ENCODE data around the gene MYO1F.
"Not testable (repeated sequence)": the region's sequence is repeated elsewhere in the genome, so short reads cannot be mapped to it uniquely, and the experiment has no call there.

The MYO1F gene

GRCh38 chr19:8571006-8571411, 6.2 kb downstream of the MYO1F start:
- TF ChIP-seq ZNF384 (IDR thresholded peaks at IDR 0.05) (no peak), FOXK2 (IDR thresholded peaks at IDR 0.05) (no peak), BHLHE40 (IDR thresholded peaks at IDR 0.05; ENCODE audit: borderline replicate concordance) (no peak), FOXM1 (IDR thresholded peaks at IDR 0.05; ENCODE audit: borderline replicate concordance) (no peak), TARDBP (IDR thresholded peaks at IDR 0.05) (no peak), L3MBTL2 (conservative IDR thresholded peaks at IDR 0.05) (no peak), LEF1 (IDR thresholded peaks at IDR 0.05; ENCODE audit: borderline replicate concordance) (no peak), FOXA1 (IDR thresholded peaks at IDR 0.05) (no peak), PKNOX1 (IDR thresholded peaks at IDR 0.05) (no peak), SP1 (IDR thresholded peaks at IDR 0.05) (no peak), ELF4 (IDR thresholded peaks at IDR 0.05) (no peak)
- no peak for DNase-seq (ENCODE audit: extremely low spot score)
- ChIA-PET POLR2A (no interaction called here), CTCF (interaction anchor here (1.2 kb wide), 1 partner anchor 10 kb away, joined by 9 read pairs; no protein-coding TSS in a partner anchor)

- no peak for TF ChIP-seq HDGF (IDR thresholded peaks at IDR 0.05; ENCODE audit: borderline replicate concordance)
- no peak for TF ChIP-seq SUZ12 (IDR thresholded peaks at IDR 0.05)
- no peak for DNase-seq (ENCODE audit: extremely low spot score)
- ChIA-PET CTCF (interaction anchor here (1.4 kb wide), 1 partner anchor 12 kb away, joined by 4 read pairs; no protein-coding TSS in a partner anchor), POLR2A (interaction anchor here (0.5 kb wide), 1 partner anchor 177 kb away, joined by 3 read pairs; no protein-coding TSS in a partner anchor)
Observed at GRCh38 chr19:8569066-8569771, 8.0 kb downstream of the MYO1F start.

- no peak for DNase-seq (ENCODE audit: extremely low spot score)
- TF ChIP-seq FOXA1 (IDR thresholded peaks at IDR 0.05) (no peak), SUZ12 (IDR thresholded peaks at IDR 0.05) (no peak), BHLHE40 (IDR thresholded peaks at IDR 0.05; ENCODE audit: borderline replicate concordance) (no peak), ELF4 (IDR thresholded peaks at IDR 0.05) (no peak), ZNF384 (IDR thresholded peaks at IDR 0.05) (no peak), HDGF (IDR thresholded peaks at IDR 0.05; ENCODE audit: borderline replicate concordance) (no peak), L3MBTL2 (conservative IDR thresholded peaks at IDR 0.05) (no peak), FOXK2 (IDR thresholded peaks at IDR 0.05) (no peak), FOXM1 (IDR thresholded peaks at IDR 0.05; ENCODE audit: borderline replicate concordance) (no peak)
- ChIA-PET POLR2A (interaction anchor here (1.0 kb wide), 1 partner anchor 61 kb away, joined by 3 read pairs; no protein-coding TSS in a partner anchor), CTCF (interaction anchor here (1.4 kb wide), 1 partner anchor 13 kb away, joined by 9 read pairs; no protein-coding TSS in a partner anchor)
Observed at GRCh38 chr19:8567522-8568172, 9.6 kb downstream of the MYO1F start.

- DNase-seq (ENCODE audit: extremely low spot score): no peak
- TF ChIP-seq ARNT (IDR thresholded peaks at IDR 0.05): no peak
- TF ChIP-seq HDGF (IDR thresholded peaks at IDR 0.05; ENCODE audit: borderline replicate concordance): no peak
- TF ChIP-seq NFRKB (IDR thresholded peaks at IDR 0.05): no peak
- no peak for TF ChIP-seq LEF1 (IDR thresholded peaks at IDR 0.05; ENCODE audit: borderline replicate concordance)
- TF ChIP-seq ELF4 (IDR thresholded peaks at IDR 0.05): no peak
- no peak for TF ChIP-seq TARDBP (IDR thresholded peaks at IDR 0.05)
- no peak for TF ChIP-seq ZNF384 (IDR thresholded peaks at IDR 0.05)
- no peak for TF ChIP-seq BHLHE40 (IDR thresholded peaks at IDR 0.05; ENCODE audit: borderline replicate concordance)
- TF ChIP-seq FOXM1 (IDR thresholded peaks at IDR 0.05; ENCODE audit: borderline replicate concordance): no peak
- ChIA-PET POLR2A (interaction anchor here (0.5 to 1.0 kb wide), 2 partner anchors 61 to 1261 kb away, joined by 3 read pairs; partner anchors contain the start of gene UBL5), CTCF (interaction anchor here (1.4 kb wide), 1 partner anchor 14 kb away, joined by 9 read pairs; no protein-coding TSS in a partner anchor)
Observed at GRCh38 chr19:8566855-8567254, 10.4 kb downstream of the MYO1F start.

- POLR2A ChIA-PET; DNase-seq (ENCODE audit: extremely low spot score): not testable (repeated sequence)
- CTCF ChIA-PET: interaction anchor here (0.6 kb wide), 1 partner anchor 14 kb away, joined by 3 read pairs; no protein-coding TSS in a partner anchor
Observed at GRCh38 chr19:8564866-8565265, 12.4 kb downstream of the MYO1F start.

- ChIA-PET CTCF (no interaction called here), POLR2A (no interaction called here)
- no peak for DNase-seq (ENCODE audit: extremely low spot score)
- TF ChIP-seq HDGF (IDR thresholded peaks at IDR 0.05; ENCODE audit: borderline replicate concordance): no peak
- TF ChIP-seq L3MBTL2 (conservative IDR thresholded peaks at IDR 0.05): no peak
- no peak for TF ChIP-seq SP1 (IDR thresholded peaks at IDR 0.05)
- TF ChIP-seq NFRKB (IDR thresholded peaks at IDR 0.05): no peak
- no peak for TF ChIP-seq SUZ12 (IDR thresholded peaks at IDR 0.05)
- no peak for TF ChIP-seq TARDBP (IDR thresholded peaks at IDR 0.05)
- no peak for TF ChIP-seq ZNF384 (IDR thresholded peaks at IDR 0.05)
- TF ChIP-seq CTBP1 (IDR thresholded peaks at IDR 0.05; ENCODE audit: borderline replicate concordance): no peak
Observed at GRCh38 chr19:8561075-8561764, 16.0 kb downstream of the MYO1F start.

GRCh38 chr19:8558325-8558724, 18.9 kb downstream of the MYO1F start:
- no peak for TF ChIP-seq NFRKB (IDR thresholded peaks at IDR 0.05)
- no peak for TF ChIP-seq SP1 (IDR thresholded peaks at IDR 0.05)
- no peak for TF ChIP-seq L3MBTL2 (conservative IDR thresholded peaks at IDR 0.05)
- TF ChIP-seq FOXK2 (IDR thresholded peaks at IDR 0.05): no peak
- no peak for TF ChIP-seq HDGF (IDR thresholded peaks at IDR 0.05; ENCODE audit: borderline replicate concordance)
- TF ChIP-seq SUZ12 (IDR thresholded peaks at IDR 0.05): no peak
- no peak for TF ChIP-seq CTBP1 (IDR thresholded peaks at IDR 0.05; ENCODE audit: borderline replicate concordance)
- TF ChIP-seq BHLHE40 (IDR thresholded peaks at IDR 0.05; ENCODE audit: borderline replicate concordance): no peak
- TF ChIP-seq TARDBP (IDR thresholded peaks at IDR 0.05): no peak
- no peak for TF ChIP-seq ELF4 (IDR thresholded peaks at IDR 0.05)
- no peak for TF ChIP-seq ZNF384 (IDR thresholded peaks at IDR 0.05)
- no peak for TF ChIP-seq FOXM1 (IDR thresholded peaks at IDR 0.05; ENCODE audit: borderline replicate concordance)
- ChIA-PET CTCF (interaction anchor here (1.0 kb wide), 1 partner anchor 18 kb away, joined by 3 read pairs; no protein-coding TSS in a partner anchor), POLR2A (interaction anchor here (1.0 kb wide), 1 partner anchor 44 kb away, joined by 3 read pairs; the partner anchor contains the start of gene ZNF414)
- DNase-seq (ENCODE audit: extremely low spot score): no peak

All from HEK293T (cell line).